OCI-LY3 (cell line): ENCODE results near the gene SPACA4.
"Not testable (repeated sequence)": the region's sequence is repeated elsewhere in the genome, so short reads cannot be mapped to it uniquely, and the experiment has no call there.

Experiments
- H2AFZ ChIP-seq: fragments of 200-600, 300-600 bp; shearing (Covaris generic); 2 replicates; pipeline ENCODE4 v1.6.0; 2014; ENCODE audit warnings: antibody characterized with exemption, low read depth, low read length
- H3K27ac ChIP-seq: fragments of 200-600, 300-600 bp; sonication (generic); 2 replicates; pipeline ENCODE4 v1.5.1; 2014; ENCODE audit warnings: mild to moderate bottlenecking, low read length, moderate library complexity, mixed read lengths
- H3K27me3 ChIP-seq: fragments of 200-600, 300-600 bp; sonication (generic); 2 replicates; pipeline ENCODE4 v1.6.1; 2014; ENCODE audit warnings: low read depth, low read length, mixed read lengths
- H3K36me3 ChIP-seq: fragments of 200-600, 300-600 bp; sonication (generic); replicated peaks from 2 replicates; pipeline ENCODE3; 2014; ENCODE audit warnings: low read depth, low read length, mixed read lengths
- H3K4me1 ChIP-seq: fragments of 300-600, 200-600 bp; sonication (generic); 2 replicates; pipeline ENCODE4 v1.6.1; 2014; ENCODE audit warnings: low read length, mixed read lengths
- H3K4me2 ChIP-seq: fragments of 200-600, 300-600 bp; sonication (generic); 2 replicates; pipeline ENCODE4 v1.6.1; 2014; ENCODE audit warnings: low read length, mixed read lengths
- H3K4me3 ChIP-seq: fragments of 300-600, 200-600 bp; sonication (generic); 2 replicates; pipeline ENCODE4 v1.5.1; 2014; ENCODE audit warnings: antibody characterized with exemption, mild to moderate bottlenecking, low read length, moderate library complexity
- H3K79me2 ChIP-seq: fragments of 300-600, 200-600 bp; shearing (Covaris generic); 2 replicates; pipeline ENCODE4 v1.6.1; 2014; ENCODE audit warnings: mild to moderate bottlenecking, low read length, mixed read lengths
- H3K9ac ChIP-seq: fragments of 300-600, 200-600 bp; shearing (Covaris generic); 2 replicates; pipeline ENCODE4 v1.6.0; 2014; ENCODE audit warnings: mild to moderate bottlenecking, low read length, moderate library complexity
- H3K9me3 ChIP-seq: fragments of 200-600, 300-600 bp; shearing (Covaris generic); 2 replicates; pipeline ENCODE4 v1.6.1; 2014; ENCODE audit warnings: low read length, mixed read lengths; ENCODE audit not compliant: insufficient read depth
- H4K20me1 ChIP-seq: fragments of 200-600, 300-600 bp; sonication (generic); 2 replicates; pipeline ENCODE4 v1.6.1; 2016; ENCODE audit warnings: low read length, mixed read lengths; ENCODE audit not compliant: insufficient read depth
- EZH2phosphoT487 ChIP-seq: fragments of 200-600 bp; shearing (Covaris generic); IDR thresholded peaks from 2 replicates; pipeline ENCODE4 v1.6.1; 2018; ENCODE audit warnings: antibody characterized with exemption, mixed run types, low read depth
- TF ChIP-seq, protein P1 (sequence below): fragments of 200-600, 300-600 bp; sonication (generic); IDR thresholded peaks from 2 replicates; pipeline ENCODE4 v1.5.1; 2014; ENCODE audit warnings: antibody characterized with exemption, low read length, low read depth

The SPACA4 gene

DNA sequence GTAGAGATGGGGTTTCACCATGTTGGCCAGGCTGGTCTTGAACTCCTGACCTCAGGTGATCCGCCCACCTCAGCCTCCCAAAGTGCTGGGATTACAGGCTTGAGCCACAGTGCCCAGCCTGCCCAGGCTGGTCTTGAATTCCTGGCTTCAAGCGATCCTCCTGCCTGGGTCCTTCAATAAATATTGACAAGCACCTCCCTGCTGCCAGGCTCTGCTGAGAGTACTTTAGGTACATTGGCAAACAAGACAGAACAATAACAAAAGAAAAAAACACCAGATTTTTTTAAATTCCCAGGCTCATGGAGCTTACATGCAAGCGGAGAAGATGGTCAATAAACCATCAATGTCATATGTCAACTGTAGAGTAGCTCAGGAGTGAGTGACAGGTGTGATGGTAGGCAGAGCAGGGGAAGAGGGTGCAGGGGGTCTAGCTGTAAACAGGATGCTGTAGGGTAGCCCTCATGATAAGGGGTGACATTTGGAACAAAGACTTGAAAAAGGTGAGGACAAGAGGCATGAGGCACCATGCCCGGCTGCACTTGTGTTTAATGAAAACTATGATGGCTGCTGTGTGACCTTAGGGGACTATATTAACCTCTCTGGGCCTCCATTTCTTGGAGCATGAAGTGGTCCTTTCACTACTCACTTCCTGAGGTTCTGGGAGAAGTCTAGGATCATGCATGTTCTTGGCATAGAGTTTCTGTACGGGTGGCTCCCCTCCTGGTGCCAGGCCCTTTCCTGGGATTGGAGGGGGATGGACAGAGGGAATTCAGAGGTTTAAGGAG is 35.0 kb upstream of the SPACA4 start:
- no peak overlapping the region for H3K27ac ChIP-seq
- H3K36me3 ChIP-seq: no peaks in the 10 kb centered on the region

DNA sequence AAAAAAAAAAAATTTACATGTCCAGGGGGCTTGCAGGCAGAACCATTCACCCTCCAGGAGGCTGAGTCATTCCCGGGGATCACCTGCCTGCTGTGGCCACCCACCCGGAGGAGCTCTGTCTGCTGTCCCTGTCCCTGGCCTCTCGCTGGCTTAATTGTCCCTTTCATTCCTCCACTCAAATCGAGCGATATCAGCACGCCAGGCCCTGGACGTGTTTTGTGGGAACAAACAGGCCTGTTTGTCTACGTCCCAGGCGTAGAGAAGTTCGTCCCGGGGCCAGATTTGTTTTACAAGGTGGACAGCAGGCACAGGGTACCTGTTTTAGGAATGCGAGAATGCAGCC is 33.4 kb upstream of the SPACA4 start:
- Histone ChIP-seq H3K27ac (no peak overlapping the region), H3K4me2 (no peak overlapping the region), H3K79me2 (no peaks in the 10 kb centered on the region), H3K4me3 (no peak overlapping the region), H3K27me3 (no peaks in the 10 kb centered on the region), H3K4me1 (peaks cover 5% of the 10 kb centered on the region), H3K9ac (no peak overlapping the region), H3K9me3 (no peaks in the 10 kb centered on the region), H3K36me3 (no peaks in the 10 kb centered on the region), H2AFZ (no peak overlapping the region), H4K20me1 (no peaks in the 10 kb centered on the region)
- TF ChIP-seq EZH2phosphoT487: no peak
- TF ChIP-seq, protein P1, sequence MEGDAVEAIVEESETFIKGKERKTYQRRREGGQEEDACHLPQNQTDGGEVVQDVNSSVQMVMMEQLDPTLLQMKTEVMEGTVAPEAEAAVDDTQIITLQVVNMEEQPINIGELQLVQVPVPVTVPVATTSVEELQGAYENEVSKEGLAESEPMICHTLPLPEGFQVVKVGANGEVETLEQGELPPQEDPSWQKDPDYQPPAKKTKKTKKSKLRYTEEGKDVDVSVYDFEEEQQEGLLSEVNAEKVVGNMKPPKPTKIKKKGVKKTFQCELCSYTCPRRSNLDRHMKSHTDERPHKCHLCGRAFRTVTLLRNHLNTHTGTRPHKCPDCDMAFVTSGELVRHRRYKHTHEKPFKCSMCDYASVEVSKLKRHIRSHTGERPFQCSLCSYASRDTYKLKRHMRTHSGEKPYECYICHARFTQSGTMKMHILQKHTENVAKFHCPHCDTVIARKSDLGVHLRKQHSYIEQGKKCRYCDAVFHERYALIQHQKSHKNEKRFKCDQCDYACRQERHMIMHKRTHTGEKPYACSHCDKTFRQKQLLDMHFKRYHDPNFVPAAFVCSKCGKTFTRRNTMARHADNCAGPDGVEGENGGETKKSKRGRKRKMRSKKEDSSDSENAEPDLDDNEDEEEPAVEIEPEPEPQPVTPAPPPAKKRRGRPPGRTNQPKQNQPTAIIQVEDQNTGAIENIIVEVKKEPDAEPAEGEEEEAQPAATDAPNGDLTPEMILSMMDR: no peak

More for the DNA sequence above, 35.0 kb upstream of the SPACA4 start:
- H4K20me1 ChIP-seq: no peaks in the 10 kb centered on the region
- no peaks in the 10 kb centered on the region for H3K9me3 ChIP-seq
- peaks cover 7% of the 10 kb centered on the region for H3K27me3 ChIP-seq
- no peak overlapping the region for H3K9ac ChIP-seq
- H3K4me3 ChIP-seq: no peak overlapping the region
- H3K79me2 ChIP-seq: no peaks in the 10 kb centered on the region
- no peak overlapping the region for H2AFZ ChIP-seq
- TF ChIP-seq EZH2phosphoT487: no peak
- TF ChIP-seq, protein P1: no peak
- H3K4me1 ChIP-seq: peaks cover 5% of the 10 kb centered on the region
- H3K4me2 ChIP-seq: no peak overlapping the region

DNA sequence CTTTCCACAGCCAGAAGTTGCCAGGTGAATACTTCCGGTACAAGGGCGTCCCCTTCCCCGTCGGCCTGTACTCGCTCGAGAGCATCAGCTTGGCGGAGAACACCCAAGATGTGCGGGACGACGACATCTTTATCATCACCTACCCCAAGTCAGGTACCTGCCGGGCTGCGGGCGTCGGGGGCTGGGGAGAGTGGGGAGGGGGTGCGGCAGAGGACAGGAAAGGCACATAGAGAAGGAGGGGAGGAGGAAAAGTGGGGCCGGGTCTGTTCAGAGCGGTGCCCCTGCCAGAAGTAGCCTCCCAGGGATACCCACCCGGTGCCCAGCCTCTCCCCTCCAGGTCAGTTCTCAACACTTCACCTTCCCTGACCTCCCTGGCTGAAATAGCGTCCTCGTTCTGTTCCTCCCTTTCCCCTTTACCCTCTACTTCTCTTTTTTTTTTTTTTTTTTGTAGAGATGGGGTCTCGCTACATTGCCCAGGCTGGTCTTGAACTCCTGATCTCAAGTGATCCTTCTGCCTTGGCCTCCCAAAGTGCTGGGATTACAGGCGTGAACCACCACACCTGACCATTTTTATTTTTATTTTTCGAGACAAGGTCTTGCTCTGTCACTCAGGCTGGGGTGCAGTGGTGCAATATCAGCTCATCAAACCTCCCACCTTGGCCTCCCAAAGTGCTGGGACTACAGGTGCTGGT is 30.5 kb upstream of the SPACA4 start:
- no peak for TF ChIP-seq EZH2phosphoT487
- TF ChIP-seq, protein P1: no peak
- Histone ChIP-seq H3K9me3 (no peaks in the 10 kb centered on the region), H3K4me2 (no peak overlapping the region), H3K27ac (no peak overlapping the region), H3K4me1 (peaks cover 5% of the 10 kb centered on the region), H3K4me3 (no peak overlapping the region), H4K20me1 (no peaks in the 10 kb centered on the region), H3K79me2 (no peaks in the 10 kb centered on the region), H3K36me3 (no peaks in the 10 kb centered on the region), H3K27me3 (no peaks in the 10 kb centered on the region), H3K9ac (no peak overlapping the region), H2AFZ (no peak overlapping the region)

DNA sequence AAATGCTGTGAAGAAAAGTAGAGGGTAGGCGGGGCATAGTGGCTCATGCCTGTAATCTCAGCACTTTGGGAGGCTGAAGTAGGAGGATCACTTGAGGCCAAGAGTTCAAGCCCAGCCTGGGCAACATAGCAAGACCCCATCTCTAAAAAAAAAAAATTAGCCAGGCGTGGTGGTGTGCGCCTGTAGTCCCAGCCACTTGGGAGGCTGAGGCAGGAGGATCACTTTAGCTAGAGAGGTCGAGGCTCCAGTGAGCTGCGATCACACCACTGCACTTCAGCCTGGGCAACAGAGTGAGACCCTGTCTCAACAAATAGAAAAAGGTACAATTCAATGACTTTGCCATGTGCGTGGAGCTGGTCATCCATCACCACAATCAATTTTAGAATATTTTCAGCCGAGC is 28.6 kb upstream of the SPACA4 start:
- H3K4me3 ChIP-seq, H3K79me2 ChIP-seq, H3K36me3 ChIP-seq, H3K9me3 ChIP-seq, H3K9ac ChIP-seq, H3K27ac ChIP-seq, H3K4me1 ChIP-seq, H3K27me3 ChIP-seq, H4K20me1 ChIP-seq, H3K4me2 ChIP-seq, H2AFZ ChIP-seq: not testable (repeated sequence)
